GM21381 (cell line): ENCODE measurements around the gene AMIGO3.
"Not testable (repeated sequence)": the region's sequence is repeated elsewhere in the genome, so short reads cannot be mapped to it uniquely, and the experiment has no call there.

Experiments
- ATAC-seq: cut with Tn5 transposase; IDR thresholded peaks from one replicate; pipeline ENCODE4 v1.9.1; 2021; ENCODE audit warnings: mild to moderate bottlenecking, moderate library complexity; ENCODE audit not compliant: unreplicated experiment

Gene AMIGO3, protein sequence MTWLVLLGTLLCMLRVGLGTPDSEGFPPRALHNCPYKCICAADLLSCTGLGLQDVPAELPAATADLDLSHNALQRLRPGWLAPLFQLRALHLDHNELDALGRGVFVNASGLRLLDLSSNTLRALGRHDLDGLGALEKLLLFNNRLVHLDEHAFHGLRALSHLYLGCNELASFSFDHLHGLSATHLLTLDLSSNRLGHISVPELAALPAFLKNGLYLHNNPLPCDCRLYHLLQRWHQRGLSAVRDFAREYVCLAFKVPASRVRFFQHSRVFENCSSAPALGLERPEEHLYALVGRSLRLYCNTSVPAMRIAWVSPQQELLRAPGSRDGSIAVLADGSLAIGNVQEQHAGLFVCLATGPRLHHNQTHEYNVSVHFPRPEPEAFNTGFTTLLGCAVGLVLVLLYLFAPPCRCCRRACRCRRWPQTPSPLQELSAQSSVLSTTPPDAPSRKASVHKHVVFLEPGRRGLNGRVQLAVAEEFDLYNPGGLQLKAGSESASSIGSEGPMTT

GRCh38 chr3:49719214-49719884 is at the start of gene AMIGO3:
Gene AMIGO3 (minus strand): TSS chr3:49719684. CDS start chr3:49719465, 219 bp downstream.
- ATAC-seq, result peak; percentile 40

DNA sequence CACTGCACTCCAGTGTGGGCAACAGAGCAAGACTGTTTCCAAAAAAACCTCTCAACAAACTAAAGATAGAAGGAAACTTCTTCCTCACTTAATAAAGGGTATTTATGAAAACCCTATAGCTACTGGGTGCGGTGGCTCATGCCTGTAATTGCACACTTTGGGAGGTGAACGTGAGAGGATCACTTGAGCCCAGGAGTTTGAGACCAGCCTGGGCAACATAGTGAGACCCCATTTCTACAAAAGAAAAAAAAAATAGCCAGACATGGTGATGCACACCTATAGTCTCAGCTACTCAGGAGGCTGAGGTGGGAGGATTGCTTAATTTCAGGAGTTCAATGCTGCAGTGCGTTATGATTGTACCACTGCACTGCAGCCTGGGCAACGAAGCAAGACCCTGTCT is 44.5 kb upstream of the AMIGO3 start:
- no peak for ATAC-seq

GRCh38 chr3:49761661-49762060 is 42.2 kb upstream of the AMIGO3 start:
- no peak for ATAC-seq

DNA sequence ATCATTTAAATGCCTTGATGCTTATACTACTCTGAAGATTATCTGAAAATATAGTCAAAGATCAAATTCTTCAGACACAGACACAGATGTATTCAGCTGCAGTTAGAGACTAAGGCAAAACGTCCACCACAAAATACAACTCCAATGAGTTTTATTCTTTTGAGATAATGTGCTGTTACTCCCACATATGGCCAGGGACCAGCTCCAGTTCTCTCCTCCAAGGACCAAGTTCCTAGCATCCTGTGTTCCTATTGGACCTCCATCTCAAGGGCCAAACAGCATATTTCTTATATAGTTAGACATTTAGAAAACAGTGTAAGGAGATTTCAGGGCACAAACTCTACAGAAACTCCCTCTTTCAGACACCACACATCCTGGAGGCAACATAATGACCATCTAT is 39.7 kb upstream of the AMIGO3 start:
- ATAC-seq, result no peak

- ATAC-seq, result no peak
Observed at GRCh38 chr3:49757197-49757596, 37.7 kb upstream of the AMIGO3 start.

DNA sequence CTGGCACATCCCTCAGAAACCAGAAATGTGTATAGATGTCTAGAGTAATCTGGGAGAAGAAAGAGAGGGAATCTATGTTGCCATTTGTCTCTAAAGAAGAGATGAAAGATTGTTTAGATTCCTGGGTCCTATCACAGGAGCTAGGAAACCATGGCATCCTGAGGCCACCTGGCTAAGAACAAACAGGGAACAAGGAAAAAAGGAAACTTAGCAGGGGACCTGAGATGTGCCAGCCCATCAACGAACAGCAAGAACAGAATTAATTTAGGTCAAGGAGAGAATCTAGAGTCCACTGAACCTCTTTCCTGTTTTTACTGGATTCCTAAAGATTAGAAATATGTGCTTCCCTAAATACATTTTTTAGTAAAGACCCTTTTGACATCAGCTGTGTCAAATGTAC is 36.6 kb upstream of the AMIGO3 start:
- ATAC-seq, result no peak

GRCh38 chr3:49754536-49754935 is 35.1 kb upstream of the AMIGO3 start:
- ATAC-seq, result no peak

GRCh38 chr3:49751501-49751900 is 32.0 kb upstream of the AMIGO3 start:
- ATAC-seq, result no peak

DNA sequence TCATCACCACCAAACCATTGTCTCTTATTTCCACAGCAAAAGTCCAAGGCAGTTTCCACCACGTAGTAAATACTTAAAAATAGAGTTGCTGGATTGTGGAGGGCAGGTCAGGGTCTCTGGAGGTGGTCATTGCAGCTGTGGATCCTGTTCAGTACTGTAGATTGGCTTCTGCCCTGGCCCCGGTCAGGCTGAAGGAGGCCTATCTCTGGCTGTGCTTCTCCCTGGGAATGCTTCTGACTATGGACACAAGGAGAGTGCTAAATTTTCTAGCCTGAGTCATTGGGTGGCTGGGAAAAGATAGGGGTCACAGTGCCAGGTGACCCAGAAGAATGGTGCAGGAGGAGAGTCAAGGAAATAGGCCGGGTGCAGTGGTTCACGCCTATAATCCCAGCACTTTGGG is 30.6 kb upstream of the AMIGO3 start:
- ATAC-seq, result no peak

DNA sequence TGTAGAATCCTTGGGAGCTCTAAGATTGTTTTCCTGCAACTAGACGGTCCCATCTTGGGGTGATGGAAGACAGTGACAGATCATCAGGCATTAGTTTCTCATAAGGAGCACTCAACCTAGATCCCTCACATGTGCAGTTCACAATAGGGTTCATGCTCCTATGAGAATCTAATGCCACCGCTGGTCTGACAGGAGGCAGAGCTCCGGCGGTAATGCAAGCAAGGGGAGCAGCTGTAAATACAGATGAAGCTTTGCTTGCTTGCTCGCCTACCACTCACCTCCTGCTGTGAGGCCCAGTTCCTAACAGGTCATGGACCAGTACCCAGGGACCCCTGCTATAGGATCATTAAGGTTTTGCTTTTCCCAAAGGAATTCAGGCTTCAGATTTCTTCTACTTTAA is 29.4 kb upstream of the AMIGO3 start:
- not testable (repeated sequence) for ATAC-seq

GRCh38 chr3:49747792-49748480 is 28.5 kb upstream of the AMIGO3 start:
- no peak for ATAC-seq

GRCh38 chr3:49745986-49746385 is 26.5 kb upstream of the AMIGO3 start:
- ATAC-seq, result no peak

GRCh38 chr3:49740427-49740826 is 20.9 kb upstream of the AMIGO3 start:
- no peak for ATAC-seq

DNA sequence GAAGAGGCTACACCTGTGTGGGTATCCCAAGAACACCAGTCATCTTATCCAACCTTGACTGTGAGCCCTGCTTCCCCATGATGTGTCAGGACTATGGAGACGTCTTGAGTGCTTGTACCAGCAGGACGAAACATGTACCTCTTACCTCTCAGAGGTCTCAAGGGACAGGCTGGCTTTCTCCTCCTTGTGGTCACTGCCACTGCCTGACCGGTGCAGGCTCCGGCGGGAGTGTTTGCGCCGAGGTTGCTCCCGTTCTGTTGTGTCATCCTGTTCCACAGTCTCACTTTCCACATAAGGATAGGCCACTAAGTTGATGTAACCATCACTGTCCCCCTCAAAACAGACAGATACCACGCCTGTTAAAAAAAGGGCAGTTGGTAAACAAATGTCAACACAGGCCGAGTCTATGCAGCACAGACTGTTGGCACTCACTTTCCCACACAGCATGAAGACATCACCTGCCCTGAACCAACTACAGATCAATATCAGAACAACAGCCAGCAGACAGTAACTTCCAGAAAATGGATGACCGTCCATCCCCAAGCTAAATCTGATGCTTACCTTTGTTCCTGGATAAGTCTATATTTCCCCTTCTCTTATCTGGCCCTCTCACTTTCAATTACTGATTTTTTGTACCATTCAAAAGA is 18.7 kb upstream of the AMIGO3 start:
- no peak for ATAC-seq

DNA sequence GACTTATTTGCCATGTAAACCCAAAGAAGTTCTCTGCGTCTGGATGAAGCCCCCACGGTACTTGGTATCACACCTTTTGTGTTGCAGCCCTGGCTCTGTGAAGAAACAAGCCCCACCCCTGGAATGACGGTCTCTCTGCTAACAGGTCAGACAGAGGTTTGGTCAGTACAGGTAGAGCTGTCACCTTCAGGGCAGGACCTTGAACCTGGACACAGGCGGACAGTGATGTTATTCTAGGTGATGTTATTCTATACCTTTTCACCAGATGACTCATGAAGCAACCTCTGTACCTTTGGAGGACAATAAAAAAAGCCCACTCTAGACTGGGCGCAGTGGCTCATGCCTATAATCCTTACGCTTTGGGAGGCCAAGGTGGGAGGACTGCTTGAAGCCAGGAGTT is 15.3 kb upstream of the AMIGO3 start:
- no peak for ATAC-seq

DNA sequence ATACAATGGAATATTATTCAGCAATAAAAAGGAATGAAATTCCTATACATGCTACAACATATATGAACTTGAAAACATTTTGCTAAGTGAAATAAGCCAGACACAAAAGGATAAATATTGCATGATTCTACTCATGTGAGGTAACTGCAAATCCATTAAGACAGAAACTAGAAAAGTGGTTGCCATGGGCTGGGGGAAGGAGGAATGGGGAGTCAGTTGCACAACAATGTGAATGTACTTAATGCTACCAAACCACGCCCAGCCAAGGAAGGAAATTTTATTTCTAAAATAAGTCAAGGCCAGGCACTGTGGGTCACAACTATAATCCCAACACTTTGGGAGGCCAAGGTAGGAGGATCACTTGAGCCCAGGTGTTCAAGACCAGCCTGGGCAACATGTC is 14.1 kb upstream of the AMIGO3 start:
- no peak for ATAC-seq

GRCh38 chr3:49732597-49732996 is 13.1 kb upstream of the AMIGO3 start:
- no peak for ATAC-seq

DNA sequence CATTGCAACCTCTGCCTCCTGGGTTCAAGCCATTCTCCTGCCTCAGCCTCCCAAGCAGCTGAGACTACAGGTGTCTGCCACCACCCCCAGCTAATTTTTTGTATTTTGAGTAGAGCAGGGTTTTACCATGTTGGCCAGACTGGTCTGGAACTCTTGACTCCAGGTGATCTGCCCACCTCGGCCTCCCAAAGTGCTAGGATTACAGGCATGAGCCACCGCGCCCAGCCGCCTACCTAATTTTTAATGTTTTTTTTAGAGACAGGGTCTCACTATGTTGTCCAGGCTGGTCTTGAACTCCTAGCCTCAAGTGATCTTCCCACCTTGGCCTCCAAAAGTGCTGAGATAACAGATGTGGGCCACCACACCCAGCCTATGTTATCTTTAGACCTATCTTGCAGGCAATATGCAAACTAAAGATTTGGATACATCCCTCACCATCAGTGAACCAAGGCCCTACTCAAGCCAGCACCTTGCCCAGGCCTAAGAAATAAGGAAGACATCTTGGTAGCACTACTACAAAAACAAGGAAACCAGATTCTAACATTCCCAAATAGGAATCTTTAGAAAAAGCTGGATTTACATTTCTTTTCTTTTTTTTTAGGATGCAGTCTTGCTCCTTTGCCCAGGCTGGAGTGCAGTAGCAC is 10.6 kb upstream of the AMIGO3 start:
- no peak for ATAC-seq

- ATAC-seq, result no peak
Observed at GRCh38 chr3:49727924-49728361, 8.5 kb upstream of the AMIGO3 start.

DNA sequence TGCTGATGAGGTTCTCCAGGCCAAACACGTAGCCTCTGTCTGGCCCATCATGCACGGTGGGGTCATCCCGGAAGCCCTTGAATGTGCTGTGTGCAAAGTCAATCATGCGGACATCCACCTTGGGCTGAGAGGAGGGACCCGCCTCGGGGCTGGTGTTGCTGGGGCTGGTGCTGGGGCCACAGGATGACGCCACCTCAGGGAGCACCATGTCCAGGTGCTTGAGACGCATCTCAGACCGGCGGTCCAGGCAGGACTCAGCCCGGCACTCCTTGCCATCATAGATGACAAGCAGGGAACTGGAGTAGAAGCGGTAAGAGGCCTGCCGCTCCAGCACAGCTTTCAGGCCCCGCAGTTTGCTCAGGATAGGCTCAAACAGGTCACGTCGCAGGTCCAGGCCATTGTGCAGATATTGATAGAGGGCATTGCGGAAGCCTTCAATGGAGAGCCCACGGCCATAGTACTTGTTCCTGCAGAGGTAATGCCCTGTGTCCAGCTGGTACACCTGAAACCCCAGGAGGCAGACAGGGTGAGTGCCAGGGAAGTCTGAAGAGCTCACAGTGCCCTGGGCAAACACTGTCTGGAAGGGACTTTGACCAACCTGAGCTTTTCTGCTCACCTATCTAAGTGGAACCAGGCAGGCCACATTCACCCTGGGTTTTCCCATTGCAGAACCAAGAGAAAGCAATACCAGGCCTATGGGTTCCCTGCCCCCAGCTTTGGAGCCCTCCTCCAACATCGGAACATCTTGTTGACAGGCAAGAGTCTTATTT is 7.9 kb upstream of the AMIGO3 start:
- no peak for ATAC-seq
